K562 (cell line): ENCODE data around the gene CDKN2C. TPM values are rescaled to one million over a fixed set of nuclear protein-coding genes. Genes with fewer than 3 reads are reported as not detected.

Source experiments
- BRF1 ChIP-seq: IDR thresholded peaks from 3 replicates; pipeline ENCODE4 v1.6.1; 2011; ENCODE audit warnings: borderline replicate concordance, mild to moderate bottlenecking; ENCODE audit not compliant: insufficient read length; ENCODE audit errors: extremely low read depth
- CREB1 ChIP-seq, 2 experiments: sonication (generic) in 1 of 2; formaldehyde crosslinking in 1 of 2; IDR thresholded peaks; 2 replicates each; pipeline versions ENCODE4 v1.6.1 to v1.8.0; 2012 to 2022; ENCODE audit warnings: inconsistent platforms in 1 of 2, mild to moderate bottlenecking in 1 of 2, missing genetic modification reagents in 1 of 2, moderate library complexity in 1 of 2
- KLF1 ChIP-seq: fragments of 450-650 bp; IDR thresholded peaks from 2 replicates; pipeline ENCODE4 v1.6.1; 2016; ENCODE audit warnings: missing genetic modification characterization, missing compliant biosample characterization
- NUFIP1 ChIP-seq: fragments of 450-650 bp; IDR thresholded peaks from 2 replicates; pipeline ENCODE4 v1.6.1; 2018; ENCODE audit not compliant: partially characterized antibody
- TEAD1 ChIP-seq, 2 experiments: fragments of 450-650 bp in 1 of 2; sonication (generic) in 1 of 2; formaldehyde crosslinking; IDR thresholded peaks; 2 replicates each; pipeline versions ENCODE4 v1.4.0 to v1.8.0; 2020 to 2022; ENCODE audit warnings: mild to moderate bottlenecking in 2 of 2, missing genetic modification reagents in 1 of 2
- TOE1 ChIP-seq, 2 experiments: fragments of 450-650 bp in 1 of 2; sonication (generic) in 1 of 2; formaldehyde crosslinking in 1 of 2; IDR thresholded peaks; 2 replicates each; pipeline versions ENCODE4 v1.7.1 to v1.8.0; 2016 to 2022; ENCODE audit warnings: borderline replicate concordance in 2 of 2, mild to moderate bottlenecking in 2 of 2, antibody characterized with exemption in 1 of 2, inconsistent platforms in 1 of 2, low read depth in 1 of 2, missing genetic modification reagents in 1 of 2, moderate library complexity in 1 of 2
- ZNF133 ChIP-seq: fragments of 250-450 bp; sonication (Bioruptor Pico); IDR thresholded peaks from 2 replicates; pipeline ENCODE4 v1.4.0; 2020; ENCODE audit warnings: mild to moderate bottlenecking
- ZNF717 ChIP-seq: fragments of 250-450 bp; sonication (Bioruptor Pico); IDR thresholded peaks from 2 replicates; pipeline ENCODE4 v1.5.0; 2021
- ZNF778 ChIP-seq: fragments of 450-650 bp; formaldehyde crosslinking; IDR thresholded peaks from 2 replicates; pipeline ENCODE4 v1.4.0; 2020; ENCODE audit warnings: mild to moderate bottlenecking, moderate library complexity
- ZNF830 ChIP-seq: fragments of 250-450 bp; sonication (Bioruptor Pico); IDR thresholded peaks from 2 replicates; pipeline ENCODE4 v1.5.0; 2021; ENCODE audit warnings: mild to moderate bottlenecking
- polyA plus RNA-seq, 8 experiments: library from polyadenylated mRNA; depleted of rRNA in 4 of 8; stranded (reverse) in 5 of 8; unstranded in 3 of 8; fragments of >200 nt; fragmentation: Nextera tagmentation in 2 of 8; fragmentation: Illumina TruSeq in 1 of 8; extraction: Ambion mirVana in 2 of 8; extraction: Trizol in 1 of 8; gene quantifications; 2 replicates each; pipeline versions ENCODE4 v1.2.1 to v1.2.3, GENCODE V29; 2011 to 2014; ENCODE audit warnings: inconsistent platforms in 1 of 8, missing spikeins in 1 of 8
- total RNA-seq, 7 experiments: library from RNA; depleted of rRNA in 6 of 7; stranded (reverse); fragments of >200 nt in 6 of 7; fragmentation: Illumina TruSeq in 2 of 7; extraction: Trizol in 2 of 7; gene quantifications; 2 replicates each; pipeline versions ENCODE4 v1.2.1 to v1.2.3, GENCODE V29; 2011 to 2021; ENCODE audit warnings: low replicate concordance in 1 of 7
- TF ChIP-seq, protein P1 (sequence below): fragments of 250-450 bp; sonication (Bioruptor Pico); IDR thresholded peaks from 2 replicates; pipeline ENCODE4 v1.5.0; 2021
- TF ChIP-seq, protein P2 (sequence below): sonication (generic); formaldehyde crosslinking; IDR thresholded peaks from 2 replicates; pipeline ENCODE4 v1.8.0; 2023; ENCODE audit warnings: mild to moderate bottlenecking, missing genetic modification reagents
- TF ChIP-seq, protein P3 (sequence below): fragments of 250-450 bp; sonication (Bioruptor Pico); IDR thresholded peaks from 2 replicates; pipeline ENCODE4 v1.8.0; 2021; ENCODE audit warnings: moderate library complexity, mild to moderate bottlenecking, inconsistent platforms
- TF ChIP-seq, protein P4 (sequence below): fragments of 200-400 bp; formaldehyde crosslinking; IDR thresholded peaks from 2 replicates; pipeline ENCODE4 v1.6.1; 2017; ENCODE audit warnings: mild to moderate bottlenecking, low read depth, low read length, moderate library complexity

CDKN2C gene
- total and polyA plus RNA-seq, 9 of the 15 experiments (the other 6 are each of a cell fraction or from before 2014, with no cell fraction given) = 11.9 to 74.3 (median 45.9) TPM

DNA sequence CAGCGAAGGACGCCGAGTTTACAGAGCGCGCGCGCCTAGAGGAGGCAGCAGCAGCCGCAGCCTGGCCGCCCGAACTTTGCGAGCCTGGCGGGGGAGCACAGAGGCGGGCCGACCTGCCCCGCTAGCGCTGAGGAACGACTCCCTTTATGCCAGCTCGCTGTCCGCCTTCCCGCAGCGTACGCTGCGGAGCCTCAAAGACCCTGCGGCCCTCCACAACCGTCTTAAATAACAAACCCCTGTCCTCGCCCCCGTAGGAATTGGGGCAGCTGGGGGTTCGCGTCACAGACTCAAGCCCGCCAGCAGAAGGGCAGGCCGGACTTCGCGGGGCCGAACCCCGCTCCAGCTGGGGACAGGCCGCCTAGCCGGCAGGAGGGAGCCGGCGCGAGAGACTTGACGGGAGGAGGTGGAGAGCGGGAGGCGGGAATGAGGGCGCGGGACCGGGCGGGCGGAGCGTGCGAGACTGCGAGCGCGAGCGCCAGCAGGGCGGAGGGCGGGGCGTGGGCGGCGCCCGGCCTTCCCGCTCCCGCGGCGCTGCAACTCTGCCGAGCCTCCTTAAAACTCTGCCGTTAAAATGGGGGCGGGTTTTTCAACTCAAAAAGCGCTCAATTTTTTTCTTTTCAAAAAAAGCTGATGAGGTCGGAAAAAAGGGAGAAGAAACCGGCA is 1.8 kb upstream of the CDKN2C start (continued):
- TF ChIP-seq, protein P1, sequence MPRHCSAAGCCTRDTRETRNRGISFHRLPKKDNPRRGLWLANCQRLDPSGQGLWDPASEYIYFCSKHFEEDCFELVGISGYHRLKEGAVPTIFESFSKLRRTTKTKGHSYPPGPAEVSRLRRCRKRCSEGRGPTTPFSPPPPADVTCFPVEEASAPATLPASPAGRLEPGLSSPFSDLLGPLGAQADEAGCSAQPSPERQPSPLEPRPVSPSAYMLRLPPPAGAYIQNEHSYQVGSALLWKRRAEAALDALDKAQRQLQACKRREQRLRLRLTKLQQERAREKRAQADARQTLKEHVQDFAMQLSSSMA (CRISPR knock-in tag) = no peak; the same call in 1 of the 2 replicates
- TF ChIP-seq, protein P2, sequence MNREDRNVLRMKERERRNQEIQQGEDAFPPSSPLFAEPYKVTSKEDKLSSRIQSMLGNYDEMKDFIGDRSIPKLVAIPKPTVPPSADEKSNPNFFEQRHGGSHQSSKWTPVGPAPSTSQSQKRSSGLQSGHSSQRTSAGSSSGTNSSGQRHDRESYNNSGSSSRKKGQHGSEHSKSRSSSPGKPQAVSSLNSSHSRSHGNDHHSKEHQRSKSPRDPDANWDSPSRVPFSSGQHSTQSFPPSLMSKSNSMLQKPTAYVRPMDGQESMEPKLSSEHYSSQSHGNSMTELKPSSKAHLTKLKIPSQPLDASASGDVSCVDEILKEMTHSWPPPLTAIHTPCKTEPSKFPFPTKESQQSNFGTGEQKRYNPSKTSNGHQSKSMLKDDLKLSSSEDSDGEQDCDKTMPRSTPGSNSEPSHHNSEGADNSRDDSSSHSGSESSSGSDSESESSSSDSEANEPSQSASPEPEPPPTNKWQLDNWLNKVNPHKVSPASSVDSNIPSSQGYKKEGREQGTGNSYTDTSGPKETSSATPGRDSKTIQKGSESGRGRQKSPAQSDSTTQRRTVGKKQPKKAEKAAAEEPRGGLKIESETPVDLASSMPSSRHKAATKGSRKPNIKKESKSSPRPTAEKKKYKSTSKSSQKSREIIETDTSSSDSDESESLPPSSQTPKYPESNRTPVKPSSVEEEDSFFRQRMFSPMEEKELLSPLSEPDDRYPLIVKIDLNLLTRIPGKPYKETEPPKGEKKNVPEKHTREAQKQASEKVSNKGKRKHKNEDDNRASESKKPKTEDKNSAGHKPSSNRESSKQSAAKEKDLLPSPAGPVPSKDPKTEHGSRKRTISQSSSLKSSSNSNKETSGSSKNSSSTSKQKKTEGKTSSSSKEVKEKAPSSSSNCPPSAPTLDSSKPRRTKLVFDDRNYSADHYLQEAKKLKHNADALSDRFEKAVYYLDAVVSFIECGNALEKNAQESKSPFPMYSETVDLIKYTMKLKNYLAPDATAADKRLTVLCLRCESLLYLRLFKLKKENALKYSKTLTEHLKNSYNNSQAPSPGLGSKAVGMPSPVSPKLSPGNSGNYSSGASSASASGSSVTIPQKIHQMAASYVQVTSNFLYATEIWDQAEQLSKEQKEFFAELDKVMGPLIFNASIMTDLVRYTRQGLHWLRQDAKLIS (CRISPR knock-in tag) = peak; percentile 93
- TF ChIP-seq ZNF717 (CRISPR knock-in tag) (no peak), ZNF133 (CRISPR knock-in tag) (no peak), NUFIP1 (no peak), BRF1 (no peak), ZNF778 (no peak), TOE1 (IDR thresholded peaks at IDR 0.05; ENCODE audit: borderline replicate concordance) (peak; percentile 59; the same call in 1 of the 2 replicates), TOE1 (CRISPR knock-in tag; IDR thresholded peaks at IDR 0.05; ENCODE audit: borderline replicate concordance, low read depth) (peak; percentile 92), ZNF830 (CRISPR knock-in tag) (peak; percentile 88), CREB1 (IDR thresholded peaks at IDR 0.05) (peak; percentile 28), CREB1 (CRISPR knock-in tag; IDR thresholded peaks at IDR 0.05) (peak; percentile 71; the same call in 1 of the 2 replicates), TEAD1 (CRISPR knock-in tag; IDR thresholded peaks at IDR 0.05) (peak in 1 of 2 experiments; percentile 67; a peak in 3 of 4 replicates), KLF1 (peak; percentile 74)
- TF ChIP-seq, protein P3, sequence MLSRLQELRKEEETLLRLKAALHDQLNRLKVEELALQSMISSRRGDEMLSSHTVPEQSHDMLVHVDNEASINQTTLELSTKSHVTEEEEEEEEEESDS (CRISPR knock-in tag) = no peak
- TF ChIP-seq, protein P4, sequence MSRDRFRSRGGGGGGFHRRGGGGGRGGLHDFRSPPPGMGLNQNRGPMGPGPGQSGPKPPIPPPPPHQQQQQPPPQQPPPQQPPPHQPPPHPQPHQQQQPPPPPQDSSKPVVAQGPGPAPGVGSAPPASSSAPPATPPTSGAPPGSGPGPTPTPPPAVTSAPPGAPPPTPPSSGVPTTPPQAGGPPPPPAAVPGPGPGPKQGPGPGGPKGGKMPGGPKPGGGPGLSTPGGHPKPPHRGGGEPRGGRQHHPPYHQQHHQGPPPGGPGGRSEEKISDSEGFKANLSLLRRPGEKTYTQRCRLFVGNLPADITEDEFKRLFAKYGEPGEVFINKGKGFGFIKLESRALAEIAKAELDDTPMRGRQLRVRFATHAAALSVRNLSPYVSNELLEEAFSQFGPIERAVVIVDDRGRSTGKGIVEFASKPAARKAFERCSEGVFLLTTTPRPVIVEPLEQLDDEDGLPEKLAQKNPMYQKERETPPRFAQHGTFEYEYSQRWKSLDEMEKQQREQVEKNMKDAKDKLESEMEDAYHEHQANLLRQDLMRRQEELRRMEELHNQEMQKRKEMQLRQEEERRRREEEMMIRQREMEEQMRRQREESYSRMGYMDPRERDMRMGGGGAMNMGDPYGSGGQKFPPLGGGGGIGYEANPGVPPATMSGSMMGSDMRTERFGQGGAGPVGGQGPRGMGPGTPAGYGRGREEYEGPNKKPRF = no peak
